WI38 (cell line): ENCODE data around the gene C10orf90.
A peak's percentile ranks its signal among the peaks of the same experiment; 100 is the strongest.

Source experiments
- H3K4me3 ChIP-seq: 2 replicates; pipeline ENCODE4 v1.5.1; 2011; ENCODE audit warnings: low read depth, mild to moderate bottlenecking, control low read depth, low read length
- CTCF ChIP-seq: IDR thresholded peaks from 2 replicates; pipeline ENCODE4 v1.5.1; 2012; ENCODE audit warnings: low read depth, mild to moderate bottlenecking, control low read depth, low read length

Gene C10orf90

GRCh38 chr10:126504761-126505112, 165.8 kb downstream of the C10orf90 start:
- no peak overlapping the region for H3K4me3 ChIP-seq
- TF ChIP-seq CTCF: no peak

- TF ChIP-seq CTCF: peak; percentile 64
These were observed 166.3 kb downstream of the C10orf90 start for GRCh38 chr10:126504063-126504760.

GRCh38 chr10:126503392-126504062, 167.0 kb downstream of the C10orf90 start:
- no peak for TF ChIP-seq CTCF
- no peak overlapping the region for H3K4me3 ChIP-seq

More at GRCh38 chr10:126504063-126504760, 166.3 kb downstream of the C10orf90 start:
- no peak overlapping the region for H3K4me3 ChIP-seq

- no peak for TF ChIP-seq CTCF
- H3K4me3 ChIP-seq: no peak overlapping the region
These were observed 168.1 kb downstream of the C10orf90 start for GRCh38 chr10:126502441-126502840.

GRCh38 chr10:126501828-126502227, 168.7 kb downstream of the C10orf90 start:
- TF ChIP-seq CTCF: no peak
- no peak overlapping the region for H3K4me3 ChIP-seq

GRCh38 chr10:126500866-126501265, 169.6 kb downstream of the C10orf90 start:
- no peak overlapping the region for H3K4me3 ChIP-seq
- no peak for TF ChIP-seq CTCF

GRCh38 chr10:126500185-126500584, 170.3 kb downstream of the C10orf90 start:
- no peak for TF ChIP-seq CTCF
- no peak overlapping the region for H3K4me3 ChIP-seq
